KMS-11 (cell line): ENCODE measurements around the gene COG2.
A peak's percentile ranks its signal among the peaks of the same experiment; 100 is the strongest.

Experiments used
- H2AFZ ChIP-seq: fragments of 200-600 bp; sonication (generic); 2 replicates; pipeline ENCODE4 v1.6.1; 2016; ENCODE audit warnings: antibody characterized with exemption, mixed run types, low read depth
- H3K27ac ChIP-seq: fragments of 200-600 bp; sonication (generic); 2 replicates; pipeline ENCODE4 v1.6.1; 2016; ENCODE audit warnings: mild to moderate bottlenecking, mixed run types
- H3K27me3 ChIP-seq: fragments of 200-600 bp; sonication (generic); 2 replicates; pipeline ENCODE4 v1.6.1; 2017; ENCODE audit warnings: mild to moderate bottlenecking, low read depth, mixed run types, moderate library complexity; ENCODE audit not compliant: insufficient read depth
- H3K36me3 ChIP-seq: fragments of 200-600 bp; sonication (generic); 2 replicates; pipeline ENCODE4 v1.6.1; 2017; ENCODE audit warnings: mild to moderate bottlenecking, mixed run types; ENCODE audit not compliant: insufficient read depth
- H3K4me1 ChIP-seq: fragments of 200-600 bp; sonication (generic); 2 replicates; pipeline ENCODE4 v1.6.1; 2016; ENCODE audit warnings: mild to moderate bottlenecking, low read depth, mixed run types; ENCODE audit not compliant: poor library complexity, severe bottlenecking
- H3K4me2 ChIP-seq: fragments of 200-600 bp; sonication (generic); 2 replicates; pipeline ENCODE4 v1.7.0; 2016; ENCODE audit warnings: mild to moderate bottlenecking, mixed run types
- H3K4me3 ChIP-seq: fragments of 200-600 bp; sonication (generic); IDR thresholded peaks from 2 replicates; pipeline ENCODE4 v1.6.1; 2017; ENCODE audit warnings: low read depth, low read length, mixed read lengths; ENCODE audit not compliant: insufficient read depth
- H3K79me2 ChIP-seq: fragments of 200-600 bp; sonication (generic); 2 replicates; pipeline ENCODE4 v1.6.1; 2016; ENCODE audit warnings: low read depth, mixed run types; ENCODE audit not compliant: insufficient read depth
- H3K9ac ChIP-seq: fragments of 200-600 bp; sonication (generic); 2 replicates; pipeline ENCODE4 v1.6.1; 2016; ENCODE audit warnings: mild to moderate bottlenecking, mixed run types
- H4K20me1 ChIP-seq: fragments of 200-600 bp; sonication (generic); 2 replicates; pipeline ENCODE4 v1.6.1; 2016; ENCODE audit warnings: mild to moderate bottlenecking, mixed run types; ENCODE audit not compliant: insufficient read depth
- TF ChIP-seq, protein P1 (sequence below): fragments of 200-600 bp; sonication (generic); conservative IDR thresholded peaks from 2 replicates; pipeline ENCODE4 v1.6.1; 2017; ENCODE audit warnings: low read depth, mild to moderate bottlenecking, antibody characterized with exemption, low read length, moderate library complexity, mixed read lengths

COG2 gene

GRCh38 chr1:230629511-230629910 lies 12.8 kb upstream of the COG2 start:
- Histone ChIP-seq H3K36me3 (no peaks in the 10 kb centered on the region), H3K4me2 (no peak overlapping the region), H3K9ac (no peak overlapping the region), H3K4me3 (no peak overlapping the region), H3K79me2 (no peaks in the 10 kb centered on the region), H4K20me1 (no peaks in the 10 kb centered on the region), H3K4me1 (no peaks in the 10 kb centered on the region), H3K27me3 (no peaks in the 10 kb centered on the region), H2AFZ (no peak overlapping the region), H3K27ac (no peak overlapping the region)
- TF ChIP-seq, protein P1, sequence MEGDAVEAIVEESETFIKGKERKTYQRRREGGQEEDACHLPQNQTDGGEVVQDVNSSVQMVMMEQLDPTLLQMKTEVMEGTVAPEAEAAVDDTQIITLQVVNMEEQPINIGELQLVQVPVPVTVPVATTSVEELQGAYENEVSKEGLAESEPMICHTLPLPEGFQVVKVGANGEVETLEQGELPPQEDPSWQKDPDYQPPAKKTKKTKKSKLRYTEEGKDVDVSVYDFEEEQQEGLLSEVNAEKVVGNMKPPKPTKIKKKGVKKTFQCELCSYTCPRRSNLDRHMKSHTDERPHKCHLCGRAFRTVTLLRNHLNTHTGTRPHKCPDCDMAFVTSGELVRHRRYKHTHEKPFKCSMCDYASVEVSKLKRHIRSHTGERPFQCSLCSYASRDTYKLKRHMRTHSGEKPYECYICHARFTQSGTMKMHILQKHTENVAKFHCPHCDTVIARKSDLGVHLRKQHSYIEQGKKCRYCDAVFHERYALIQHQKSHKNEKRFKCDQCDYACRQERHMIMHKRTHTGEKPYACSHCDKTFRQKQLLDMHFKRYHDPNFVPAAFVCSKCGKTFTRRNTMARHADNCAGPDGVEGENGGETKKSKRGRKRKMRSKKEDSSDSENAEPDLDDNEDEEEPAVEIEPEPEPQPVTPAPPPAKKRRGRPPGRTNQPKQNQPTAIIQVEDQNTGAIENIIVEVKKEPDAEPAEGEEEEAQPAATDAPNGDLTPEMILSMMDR: no peak

- no peaks in the 10 kb centered on the region for H3K4me1 ChIP-seq
- no peak overlapping the region for H3K9ac ChIP-seq
- no peak overlapping the region for H3K4me2 ChIP-seq
- no peaks in the 10 kb centered on the region for H3K79me2 ChIP-seq
- no peak overlapping the region for H3K27ac ChIP-seq
- no peaks in the 10 kb centered on the region for H3K36me3 ChIP-seq
- no peak overlapping the region for H3K4me3 ChIP-seq
- TF ChIP-seq, protein P1: no peak
- H3K27me3 ChIP-seq: no peaks in the 10 kb centered on the region
- H4K20me1 ChIP-seq: no peaks in the 10 kb centered on the region
- no peak overlapping the region for H2AFZ ChIP-seq
Measured at GRCh38 chr1:230631477-230631876, 10.8 kb upstream of the COG2 start.

DNA sequence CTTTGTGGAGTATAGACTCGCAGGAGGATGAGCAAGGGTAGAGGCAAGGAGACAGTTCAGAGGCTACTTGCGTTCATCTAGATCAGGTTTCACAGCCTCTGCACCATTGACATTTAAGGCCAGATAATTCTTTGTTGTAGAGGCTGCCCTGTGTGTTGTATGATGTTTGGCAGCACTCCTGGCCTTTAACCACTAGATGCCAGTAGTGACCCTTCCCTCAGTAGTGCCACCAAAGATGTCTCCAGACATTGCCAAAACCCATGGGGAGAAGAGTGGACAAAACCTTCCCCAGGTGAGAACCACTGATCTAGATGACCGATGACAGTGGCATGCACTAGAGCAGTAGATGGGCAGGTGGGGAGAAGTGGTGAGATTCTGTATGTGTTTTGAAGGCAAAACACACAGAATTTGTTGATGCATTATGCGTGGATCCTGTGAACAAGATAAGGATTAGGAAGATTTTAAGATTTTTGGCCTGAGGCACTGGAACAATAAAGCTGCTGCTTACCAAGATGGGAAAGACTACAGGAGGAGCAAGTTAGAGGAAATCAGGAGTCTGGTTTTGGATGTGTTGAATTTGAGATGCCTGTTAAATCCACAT lies 9.9 kb upstream of the COG2 start:
- TF ChIP-seq, protein P1: peak; percentile 75
- Histone ChIP-seq H3K36me3 (no peaks in the 10 kb centered on the region), H4K20me1 (no peaks in the 10 kb centered on the region), H3K27ac (no peak overlapping the region), H3K4me1 (no peaks in the 10 kb centered on the region), H3K27me3 (no peaks in the 10 kb centered on the region), H3K79me2 (no peaks in the 10 kb centered on the region), H2AFZ (no peak overlapping the region), H3K4me2 (no peak overlapping the region), H3K4me3 (no peak overlapping the region), H3K9ac (no peak overlapping the region)

GRCh38 chr1:230633469-230633868 lies 8.8 kb upstream of the COG2 start:
- TF ChIP-seq, protein P1: no peak
- Histone ChIP-seq H3K36me3 (no peaks in the 10 kb centered on the region), H3K4me2 (no peak overlapping the region), H3K27ac (no peak overlapping the region), H4K20me1 (no peaks in the 10 kb centered on the region), H3K79me2 (no peaks in the 10 kb centered on the region), H2AFZ (no peak overlapping the region), H3K9ac (no peak overlapping the region), H3K27me3 (no peaks in the 10 kb centered on the region), H3K4me3 (no peak overlapping the region), H3K4me1 (no peaks in the 10 kb centered on the region)
